HG02973 (cell line): Measurements from ENCODE around the gene GGTLC1.

Experiments used
- ATAC-seq: cut with Tn5 transposase; IDR thresholded peaks from one replicate; pipeline ENCODE4 v1.9.1; 2021; ENCODE audit warnings: moderate library complexity; ENCODE audit not compliant: unreplicated experiment

Gene GGTLC1

GRCh38 chr20:23988561-23988960 is at the start of gene GGTLC1:
TSS of gene GGTLC1 (minus strand) at chr20:23988779. CDS start at chr20:23986611, 2,168 bp downstream.
- no peak for ATAC-seq

GRCh38 chr20:24034820-24035219 is 46.2 kb upstream of the GGTLC1 start:
- ATAC-seq, result no peak

- ATAC-seq, result no peak
These were observed 45.0 kb upstream of the GGTLC1 start for GRCh38 chr20:24033565-24033964.

- no peak for ATAC-seq
These were observed 44.6 kb upstream of the GGTLC1 start for GRCh38 chr20:24033151-24033550.

- no peak for ATAC-seq
These were observed 43.9 kb upstream of the GGTLC1 start for GRCh38 chr20:24032400-24032898.

GRCh38 chr20:24027229-24027628 is 38.6 kb upstream of the GGTLC1 start:
- ATAC-seq, result no peak

- ATAC-seq, result no peak
These were observed 34.1 kb upstream of the GGTLC1 start for GRCh38 chr20:24022621-24023180.

- no peak for ATAC-seq
These were observed 30.2 kb upstream of the GGTLC1 start for GRCh38 chr20:24018796-24019195.

- ATAC-seq, result no peak
These were observed 28.8 kb upstream of the GGTLC1 start for GRCh38 chr20:24017458-24017755.

GRCh38 chr20:24016607-24017457 is 28.3 kb upstream of the GGTLC1 start:
- no peak for ATAC-seq

- ATAC-seq, result no peak
These were observed 25.4 kb upstream of the GGTLC1 start for GRCh38 chr20:24013953-24014352.

- no peak for ATAC-seq
These were observed 22.7 kb upstream of the GGTLC1 start for GRCh38 chr20:24011282-24011681.

- no peak for ATAC-seq
These were observed 19.2 kb upstream of the GGTLC1 start for GRCh38 chr20:24007758-24008157.

GRCh38 chr20:24007073-24007595 is 18.6 kb upstream of the GGTLC1 start:
- ATAC-seq, result no peak

GRCh38 chr20:24006626-24007025 is 18.0 kb upstream of the GGTLC1 start:
- no peak for ATAC-seq

- no peak for ATAC-seq
These were observed 15.9 kb upstream of the GGTLC1 start for GRCh38 chr20:24004471-24004870.

- ATAC-seq, result no peak
These were observed 14.3 kb upstream of the GGTLC1 start for GRCh38 chr20:24002896-24003295.

- no peak for ATAC-seq
These were observed 13.3 kb upstream of the GGTLC1 start for GRCh38 chr20:24001712-24002405.

GRCh38 chr20:23998844-23999243 is 10.3 kb upstream of the GGTLC1 start:
- ATAC-seq, result no peak

GRCh38 chr20:23998392-23998791 is 9.8 kb upstream of the GGTLC1 start:
- ATAC-seq, result no peak

GRCh38 chr20:23995905-23996666 is 7.5 kb upstream of the GGTLC1 start:
- no peak for ATAC-seq
